DMS79 treated with DMSO at 0.1 percent for 48 hours (cell line): Measurements from ENCODE around the gene SLC39A6.

Experiments
- DNase-seq: peaks from one replicate; lab custom pipeline; 2025; lab: John Stamatoyannopoulos, UW

SLC39A6 gene

DNA sequence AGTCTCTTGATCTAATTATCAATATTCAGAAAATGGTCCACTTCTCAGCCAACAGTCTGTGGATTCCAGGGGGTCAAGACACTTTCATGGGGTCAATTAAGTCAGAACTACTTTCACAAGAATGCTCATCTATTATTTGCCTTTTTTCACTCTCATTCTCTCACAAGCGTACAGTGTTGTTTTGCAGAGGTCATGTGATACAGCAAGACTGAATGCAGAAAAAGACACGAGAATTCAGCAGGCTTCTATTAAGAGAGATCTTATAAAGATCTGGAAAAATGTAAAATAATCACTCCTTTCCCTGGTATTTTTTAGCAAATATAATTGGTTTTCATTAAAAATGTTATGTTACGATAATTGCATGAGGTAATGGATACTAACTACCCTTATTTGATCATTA lies 70.5 kb downstream of the SLC39A6 start:
- DNase-seq: no peak
